Liver (tissue), 3 donors: ENCODE data around the gene SYT8.

Experiments
- CTCF ChIP-seq: fragments of 150-350 bp; IDR thresholded peaks from 2 replicates; pipeline ENCODE4 v1.5.1; 2017; ENCODE audit warnings: improper control_type of control experiment, low read depth, low read length; ENCODE audit not compliant: missing input control
- EGR1 ChIP-seq, 2 donors: IDR thresholded peaks; 2 replicates each; pipeline ENCODE4 v1.6.1; 2016 to 2018; ENCODE audit warnings: antibody characterized with exemption in 2 of 2, low read depth in 2 of 2
- FOXA1 ChIP-seq: IDR thresholded peaks from 2 replicates; pipeline ENCODE4 v1.6.1; 2016; ENCODE audit warnings: antibody characterized with exemption
- GABPA ChIP-seq, 2 donors: IDR thresholded peaks in 1 of 2; conservative IDR thresholded peaks in 1 of 2; 2 replicates each; pipeline ENCODE4 v1.6.1; 2016; ENCODE audit warnings: antibody characterized with exemption in 2 of 2, mild to moderate bottlenecking in 1 of 2, moderate library complexity in 1 of 2
- HNF4G ChIP-seq: IDR thresholded peaks from 2 replicates; pipeline ENCODE4 v1.6.1; 2016; ENCODE audit warnings: antibody characterized with exemption
- JUND ChIP-seq, 2 donors: IDR thresholded peaks; 2 replicates each; pipeline ENCODE4 v1.6.1; 2016; ENCODE audit warnings: antibody characterized with exemption in 2 of 2
- MAX ChIP-seq: IDR thresholded peaks from 2 replicates; pipeline ENCODE4 v1.6.1; 2016; ENCODE audit warnings: antibody characterized with exemption
- NR2F2 ChIP-seq: IDR thresholded peaks from 2 replicates; pipeline ENCODE4 v1.6.1; 2016; ENCODE audit warnings: antibody characterized with exemption
- REST ChIP-seq: IDR thresholded peaks from 2 replicates; pipeline ENCODE4 v1.6.1; 2016; ENCODE audit warnings: antibody characterized with exemption, mild to moderate bottlenecking
- RXRA ChIP-seq, 2 donors: IDR thresholded peaks; 2 replicates each; pipeline ENCODE4 v1.6.1; 2017 to 2018; ENCODE audit warnings: antibody characterized with exemption in 2 of 2, mild to moderate bottlenecking in 1 of 2
- SP1 ChIP-seq: IDR thresholded peaks from 2 replicates; pipeline ENCODE4 v1.6.1; 2018; ENCODE audit warnings: antibody characterized with exemption, mild to moderate bottlenecking
- TAF1 ChIP-seq: conservative IDR thresholded peaks from 2 replicates; pipeline ENCODE4 v1.6.1; 2016; ENCODE audit warnings: antibody characterized with exemption, mild to moderate bottlenecking
- YY1 ChIP-seq: IDR thresholded peaks from 2 replicates; pipeline ENCODE4 v1.6.1; 2016; ENCODE audit warnings: antibody characterized with exemption, mild to moderate bottlenecking
- ZBTB33 ChIP-seq: IDR thresholded peaks from 2 replicates; pipeline ENCODE4 v1.6.1; 2016; ENCODE audit warnings: antibody characterized with exemption
- donor health status: healthy.
- donor health status: healthy.

GRCh38 chr11:1857064-1857463, 22.3 kb downstream of the SYT8 start:
- no peak for TF ChIP-seq CTCF
- TF ChIP-seq REST = no peak
- no peak for TF ChIP-seq EGR1 (IDR thresholded peaks at IDR 0.05; ENCODE audit: low read depth in 2 of 2)
- TF ChIP-seq SP1 = no peak
- TF ChIP-seq FOXA1 = no peak
- TF ChIP-seq NR2F2 = no peak
- TF ChIP-seq JUND (IDR thresholded peaks at IDR 0.05) = no peak
- TF ChIP-seq HNF4G = no peak
- TF ChIP-seq ZBTB33 = no peak
- TF ChIP-seq GABPA (IDR thresholded peaks at IDR 0.05 in 1 of 2, conservative IDR thresholded peaks at IDR 0.05 in 1 of 2) = no peak
- TF ChIP-seq TAF1 = no peak
- no peak for TF ChIP-seq RXRA (IDR thresholded peaks at IDR 0.05)
- TF ChIP-seq MAX = no peak
- no peak for TF ChIP-seq YY1
